Skeletal muscle tissue (tissue), 4 donors: ENCODE data around the gene SORCS1. TPM values are rescaled to one million over a fixed set of nuclear protein-coding genes. Genes with fewer than 3 reads are reported as not detected.

Experiments
- H3K27ac ChIP-seq: one replicate; pipeline ENCODE4 v1.7.0; 2013; ENCODE audit warnings: mild to moderate bottlenecking, low read depth, low read length, inconsistent platforms
- H3K27me3 ChIP-seq, 3 donors: one replicate each; pipeline ENCODE4 v1.7.0; 2013; ENCODE audit warnings: low read length in 3 of 3; ENCODE audit not compliant: control insufficient read depth in 3 of 3, insufficient read depth in 3 of 3
- H3K36me3 ChIP-seq, 3 donors: one replicate each; pipeline ENCODE4 v1.7.0; 2013; ENCODE audit warnings: low read length in 3 of 3; ENCODE audit not compliant: control insufficient read depth in 3 of 3, insufficient read depth in 3 of 3
- H3K4me1 ChIP-seq, 3 donors: one replicate each; pipeline ENCODE4 v1.7.0; 2013; ENCODE audit warnings: low read length in 3 of 3, mild to moderate bottlenecking in 3 of 3; ENCODE audit not compliant: control insufficient read depth in 3 of 3, insufficient read depth in 3 of 3
- H3K4me3 ChIP-seq, 3 donors: one replicate each; pipeline ENCODE4 v1.7.0; 2013; ENCODE audit warnings: low read length in 3 of 3
- H3K9ac ChIP-seq, 3 donors: one replicate each; pipeline ENCODE4 v1.7.0; 2013; ENCODE audit warnings: low read length in 3 of 3, mild to moderate bottlenecking in 3 of 3, moderate library complexity in 2 of 3, low read depth in 1 of 3
- H3K9me3 ChIP-seq, 3 donors: one replicate each; pipeline ENCODE4 v1.7.0; 2013; ENCODE audit warnings: low read length in 3 of 3; ENCODE audit not compliant: control insufficient read depth in 3 of 3
- total RNA-seq: library from RNA; depleted of rRNA; stranded (reverse); fragments of >200 nt; gene quantifications from one replicate; pipeline ENCODE4 v1.2.3, GENCODE V29; 2014
- donor health status: Osteomylitis.

Gene SORCS1
- total RNA-seq, 1 donor from 2014 or later, result 4.2 TPM

DNA sequence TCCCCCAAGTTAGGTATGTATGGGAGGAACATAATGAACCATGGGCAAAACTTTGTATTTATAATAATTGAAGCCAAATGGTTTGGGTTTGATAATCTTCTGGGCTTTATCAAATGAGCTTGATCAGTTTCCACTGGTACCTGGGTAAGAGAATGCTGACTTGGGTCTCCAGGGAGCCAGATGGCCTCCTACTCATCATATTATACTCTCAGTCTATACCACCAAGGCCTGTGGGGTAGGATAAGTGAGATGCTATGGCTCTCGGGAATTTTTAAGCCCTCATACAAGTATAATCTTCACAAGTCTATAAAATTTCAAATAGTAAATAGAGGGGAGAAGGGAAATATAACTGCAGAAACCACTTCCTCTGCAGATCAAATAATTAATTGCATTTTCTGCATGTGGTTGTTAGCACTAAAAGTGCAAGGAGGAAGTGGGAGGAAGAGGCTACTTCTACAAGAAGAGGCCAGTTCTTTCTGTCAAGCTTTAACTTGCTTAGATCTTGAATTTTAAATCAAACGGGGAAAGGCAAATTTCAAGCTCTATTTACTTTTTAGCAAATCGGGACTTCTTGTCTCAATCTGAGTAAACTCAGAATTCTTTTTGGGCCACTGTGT, 349.0 kb downstream of the SORCS1 start:
- no peaks in the 10 kb centered on the region for H3K36me3 ChIP-seq
- H3K4me3 ChIP-seq, result no peak overlapping the region
- H3K4me1 ChIP-seq, result no peaks in the 10 kb centered on the region
- no peak overlapping the region for H3K27ac ChIP-seq
- H3K9me3 ChIP-seq, result no peaks in the 10 kb centered on the region
- H3K9ac ChIP-seq, result no peak overlapping the region
- H3K27me3 ChIP-seq, result no peaks in the 10 kb centered on the region

DNA sequence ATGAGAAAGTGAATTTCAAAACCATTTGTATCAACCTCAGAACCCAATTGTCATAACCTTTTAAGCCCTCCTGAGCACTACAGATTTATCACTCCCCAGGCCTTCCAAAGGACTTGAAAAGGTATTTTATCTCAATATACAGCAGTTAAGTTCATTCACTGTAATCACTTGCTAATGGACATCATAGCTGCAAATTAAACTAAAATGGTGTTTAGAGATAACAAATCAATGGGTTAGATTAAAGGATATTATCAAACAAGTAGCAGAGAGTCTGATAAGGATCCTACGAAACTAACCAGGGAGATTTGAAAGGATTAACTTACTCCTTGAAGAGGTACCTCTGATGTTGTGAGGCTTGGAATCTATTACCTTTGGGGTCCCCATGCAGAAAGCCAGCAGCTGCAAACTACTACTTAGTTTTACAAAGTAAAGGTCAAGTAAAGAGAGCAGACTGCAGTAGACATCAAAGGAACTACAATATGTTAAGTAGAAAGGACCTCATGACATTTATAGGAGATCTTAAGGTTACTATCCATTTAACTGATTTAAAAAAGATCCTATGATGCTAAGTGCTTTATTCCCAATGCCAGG, 359.4 kb downstream of the SORCS1 start:
- Histone ChIP-seq H3K4me1 (no peaks in the 10 kb centered on the region), H3K9ac (no peak overlapping the region), H3K9me3 (no peaks in the 10 kb centered on the region), H3K36me3 (no peaks in the 10 kb centered on the region), H3K27me3 (no peaks in the 10 kb centered on the region), H3K4me3 (no peak overlapping the region), H3K27ac (no peak overlapping the region)

DNA sequence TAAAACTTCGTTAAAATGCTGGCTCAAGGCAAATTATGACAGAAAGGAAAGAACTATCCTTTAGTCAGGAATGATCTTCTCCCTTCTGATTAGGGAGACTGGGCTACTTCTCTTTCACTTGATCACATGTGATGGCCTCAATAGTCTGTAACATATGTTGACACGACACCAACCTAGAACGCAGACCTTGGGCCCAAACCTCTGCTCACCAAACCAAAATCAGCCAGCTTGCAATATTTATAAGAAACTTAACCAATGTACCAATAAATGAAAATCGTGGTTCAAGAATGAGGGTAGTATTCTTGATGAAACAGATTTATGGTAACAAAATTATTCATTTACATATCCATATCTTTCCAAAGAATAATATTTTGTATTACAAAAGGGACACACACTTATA, 361.6 kb downstream of the SORCS1 start:
- H3K9ac ChIP-seq, result no peak overlapping the region
- H3K4me1 ChIP-seq, result no peaks in the 10 kb centered on the region
- no peak overlapping the region for H3K4me3 ChIP-seq
- H3K9me3 ChIP-seq, result no peaks in the 10 kb centered on the region
- H3K27ac ChIP-seq, result no peak overlapping the region
- H3K36me3 ChIP-seq, result no peaks in the 10 kb centered on the region
- H3K27me3 ChIP-seq, result no peaks in the 10 kb centered on the region

DNA sequence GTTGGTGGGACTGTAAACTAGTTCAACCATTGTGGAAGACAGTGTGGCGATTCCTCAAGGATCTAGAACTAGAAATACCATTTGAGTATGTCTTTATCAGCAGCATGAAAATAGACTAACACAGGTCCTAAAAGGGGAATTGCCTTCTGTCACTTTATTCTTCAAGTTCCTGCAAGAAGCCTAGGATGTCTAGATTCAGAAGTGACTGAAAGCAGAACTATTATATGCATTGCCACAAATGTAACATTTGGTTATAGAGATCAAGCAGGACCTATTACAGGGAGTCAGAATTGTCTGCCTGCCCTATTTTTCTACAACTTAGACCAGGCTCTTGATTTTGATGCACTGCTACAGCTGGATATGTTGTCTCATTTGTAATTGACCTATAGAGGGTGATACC, 364.7 kb downstream of the SORCS1 start:
- H3K27me3 ChIP-seq, result no peaks in the 10 kb centered on the region
- H3K36me3 ChIP-seq, result no peaks in the 10 kb centered on the region
- no peaks in the 10 kb centered on the region for H3K9me3 ChIP-seq
- H3K4me3 ChIP-seq, result no peak overlapping the region
- H3K4me1 ChIP-seq, result no peaks in the 10 kb centered on the region
- no peak overlapping the region for H3K27ac ChIP-seq
- H3K9ac ChIP-seq, result no peak overlapping the region

DNA sequence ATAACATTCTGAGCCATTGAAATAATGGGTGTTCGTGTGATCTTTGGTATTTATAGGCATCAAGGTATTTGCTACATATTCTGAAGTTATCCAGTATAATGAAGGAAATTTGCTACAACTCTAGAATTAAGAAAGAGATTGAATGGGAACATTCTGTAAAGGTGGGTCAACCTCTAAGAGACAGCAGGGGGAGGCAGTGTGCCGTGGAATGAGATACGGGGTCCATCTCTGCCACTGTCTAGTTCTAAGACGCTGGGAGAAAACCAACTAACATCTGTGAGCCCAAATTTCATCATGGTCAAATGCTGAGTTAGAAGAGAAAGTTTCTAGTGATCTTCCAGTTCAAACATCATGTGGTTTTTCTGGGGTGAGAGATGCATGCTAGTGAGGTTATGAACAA, 368.9 kb downstream of the SORCS1 start:
- Histone ChIP-seq H3K27me3 (no peaks in the 10 kb centered on the region), H3K9me3 (no peaks in the 10 kb centered on the region), H3K9ac (no peak overlapping the region), H3K4me3 (no peak overlapping the region), H3K36me3 (no peaks in the 10 kb centered on the region), H3K27ac (no peak overlapping the region), H3K4me1 (no peaks in the 10 kb centered on the region)

DNA sequence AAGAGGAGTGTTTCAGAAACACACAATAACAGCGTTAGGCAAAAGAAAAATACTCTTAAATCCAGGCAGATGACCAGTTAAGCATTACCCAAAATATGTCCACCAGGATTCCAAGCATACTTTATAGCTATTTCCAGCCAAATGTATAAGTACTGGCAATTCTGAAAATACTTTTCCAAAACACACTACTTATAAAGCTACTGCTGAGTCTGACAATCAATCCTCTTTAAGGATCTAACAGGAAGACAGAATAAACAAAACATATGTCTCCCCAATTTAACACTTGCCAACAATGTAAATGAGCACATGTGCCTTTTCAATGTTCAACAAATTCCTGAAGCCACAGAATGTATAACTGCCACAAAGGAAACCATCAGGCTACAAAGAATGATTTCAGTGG, 370.9 kb downstream of the SORCS1 start:
- no peaks in the 10 kb centered on the region for H3K27me3 ChIP-seq
- no peaks in the 10 kb centered on the region for H3K36me3 ChIP-seq
- no peaks in the 10 kb centered on the region for H3K9me3 ChIP-seq
- H3K9ac ChIP-seq, result no peak overlapping the region
- H3K27ac ChIP-seq, result no peak overlapping the region
- no peaks in the 10 kb centered on the region for H3K4me1 ChIP-seq
- H3K4me3 ChIP-seq, result no peak overlapping the region

DNA sequence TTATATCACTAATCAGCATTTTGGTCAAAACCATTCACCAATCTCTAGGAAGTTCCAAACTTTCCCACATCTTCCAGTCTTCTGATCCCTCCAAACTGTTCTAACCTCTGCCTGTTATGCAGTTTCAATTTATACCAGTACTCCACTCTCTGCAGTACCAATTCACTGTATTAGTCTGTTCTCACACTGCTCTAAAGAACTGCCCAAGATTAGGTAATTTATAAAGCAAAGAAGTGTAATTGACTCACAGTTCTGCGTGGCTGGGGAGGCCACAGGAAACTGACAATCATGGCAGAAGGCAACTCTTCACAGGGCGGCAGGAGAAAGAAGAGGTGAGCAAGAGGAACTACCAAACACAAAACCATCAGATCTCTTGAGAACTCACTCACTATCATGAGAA, 374.9 kb downstream of the SORCS1 start:
- Histone ChIP-seq H3K36me3 (no peaks in the 10 kb centered on the region), H3K27me3 (no peaks in the 10 kb centered on the region), H3K4me1 (no peaks in the 10 kb centered on the region), H3K27ac (no peak overlapping the region), H3K4me3 (no peak overlapping the region), H3K9ac (no peak overlapping the region), H3K9me3 (no peaks in the 10 kb centered on the region)

DNA sequence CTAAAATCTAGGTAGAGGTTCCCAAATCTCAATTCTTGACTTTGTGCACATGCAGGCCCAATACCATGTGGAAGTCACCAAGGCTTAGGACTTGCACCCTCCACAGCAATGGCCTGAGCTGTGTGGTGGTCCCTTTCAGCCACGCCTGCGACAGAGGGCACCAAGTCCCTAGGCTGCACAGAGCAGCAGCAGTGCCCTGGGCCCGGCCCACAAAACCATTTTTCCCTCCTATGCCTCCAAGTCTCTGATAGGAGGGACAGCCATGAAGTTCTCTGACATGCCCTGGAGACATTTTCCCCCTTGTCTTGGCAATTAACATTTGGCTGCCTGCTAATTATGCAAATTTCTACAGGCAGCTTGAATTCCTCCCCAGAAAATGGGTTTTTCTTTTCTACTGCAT, 375.5 kb downstream of the SORCS1 start:
- H3K27me3 ChIP-seq, result no peaks in the 10 kb centered on the region
- no peak overlapping the region for H3K4me3 ChIP-seq
- no peak overlapping the region for H3K9ac ChIP-seq
- no peaks in the 10 kb centered on the region for H3K36me3 ChIP-seq
- no peaks in the 10 kb centered on the region for H3K4me1 ChIP-seq
- H3K27ac ChIP-seq, result no peak overlapping the region
- H3K9me3 ChIP-seq, result no peaks in the 10 kb centered on the region

DNA sequence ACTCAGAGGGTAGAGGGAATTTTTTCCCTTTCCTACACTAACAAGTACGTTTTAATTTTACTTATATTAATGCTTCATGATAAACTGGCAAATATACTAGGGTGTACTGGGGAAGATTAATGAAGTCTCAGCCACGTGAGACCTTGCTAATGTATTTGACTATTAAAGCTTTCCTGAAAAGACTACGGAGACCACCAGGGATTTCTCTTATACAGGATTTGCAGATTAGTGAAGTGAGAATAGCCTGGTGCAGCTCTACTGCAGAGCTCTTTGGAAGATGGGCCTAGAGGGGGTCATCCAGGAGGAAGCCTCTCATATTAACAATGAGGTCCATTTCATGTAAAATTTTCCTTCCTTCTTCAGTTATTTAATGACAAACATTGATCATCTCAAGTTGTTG, 379.0 kb downstream of the SORCS1 start:
- Histone ChIP-seq H3K36me3 (no peaks in the 10 kb centered on the region), H3K4me3 (no peak overlapping the region), H3K9me3 (no peaks in the 10 kb centered on the region)

DNA sequence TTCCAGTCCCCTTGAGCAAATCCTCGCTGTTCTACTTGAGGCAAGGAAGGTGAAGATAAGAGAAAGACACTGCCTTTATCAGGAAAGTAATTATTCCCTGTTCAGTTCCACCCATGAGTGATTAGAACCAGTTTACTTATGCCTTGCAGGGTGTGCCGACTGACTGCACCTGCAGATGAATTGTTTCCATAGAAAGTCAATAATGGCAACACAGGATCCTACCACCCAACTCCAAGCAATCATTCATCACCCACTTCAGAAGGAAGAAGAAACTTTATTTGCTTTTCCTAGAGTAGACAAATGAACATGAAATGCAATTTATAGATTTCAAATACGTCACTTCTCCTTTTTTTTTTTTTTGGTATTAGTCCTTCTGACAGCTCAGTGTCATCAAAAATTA, 383.9 kb downstream of the SORCS1 start:
- Histone ChIP-seq H3K4me1 (no peaks in the 10 kb centered on the region), H3K36me3 (no peaks in the 10 kb centered on the region), H3K9ac (no peak overlapping the region), H3K9me3 (no peaks in the 10 kb centered on the region), H3K27me3 (no peaks in the 10 kb centered on the region), H3K4me3 (no peak overlapping the region), H3K27ac (no peak overlapping the region)

More for the DNA sequence above, 379.0 kb downstream of the SORCS1 start:
- no peak overlapping the region for H3K27ac ChIP-seq
- no peaks in the 10 kb centered on the region for H3K4me1 ChIP-seq
- H3K9ac ChIP-seq, result no peak overlapping the region
- no peaks in the 10 kb centered on the region for H3K27me3 ChIP-seq
